ENCODE results near the gene PCDHGA3.
"Not testable (repeated sequence)": the region's sequence is repeated elsewhere in the genome, so short reads cannot be mapped to it uniquely, and the experiment has no call there.

PCDHGA3 gene

DNA sequence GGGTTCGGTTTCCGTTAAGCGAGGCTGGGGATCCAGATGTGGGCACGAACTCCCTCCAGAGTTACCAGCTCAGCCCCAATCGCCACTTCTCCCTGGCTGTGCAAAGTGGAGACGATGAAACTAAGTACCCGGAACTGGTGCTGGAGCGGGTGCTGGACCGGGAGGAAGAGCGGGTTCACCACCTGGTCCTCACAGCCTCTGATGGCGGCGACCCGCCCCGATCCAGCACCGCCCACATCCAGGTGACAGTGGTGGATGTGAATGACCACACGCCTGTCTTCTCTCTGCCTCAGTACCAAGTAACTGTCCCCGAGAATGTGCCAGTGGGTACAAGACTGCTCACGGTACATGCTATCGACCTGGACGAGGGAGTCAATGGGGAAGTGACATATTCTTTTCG, 39.7 kb downstream of the PCDHGA3 start:
- DNase-seq, result no peak

DNA sequence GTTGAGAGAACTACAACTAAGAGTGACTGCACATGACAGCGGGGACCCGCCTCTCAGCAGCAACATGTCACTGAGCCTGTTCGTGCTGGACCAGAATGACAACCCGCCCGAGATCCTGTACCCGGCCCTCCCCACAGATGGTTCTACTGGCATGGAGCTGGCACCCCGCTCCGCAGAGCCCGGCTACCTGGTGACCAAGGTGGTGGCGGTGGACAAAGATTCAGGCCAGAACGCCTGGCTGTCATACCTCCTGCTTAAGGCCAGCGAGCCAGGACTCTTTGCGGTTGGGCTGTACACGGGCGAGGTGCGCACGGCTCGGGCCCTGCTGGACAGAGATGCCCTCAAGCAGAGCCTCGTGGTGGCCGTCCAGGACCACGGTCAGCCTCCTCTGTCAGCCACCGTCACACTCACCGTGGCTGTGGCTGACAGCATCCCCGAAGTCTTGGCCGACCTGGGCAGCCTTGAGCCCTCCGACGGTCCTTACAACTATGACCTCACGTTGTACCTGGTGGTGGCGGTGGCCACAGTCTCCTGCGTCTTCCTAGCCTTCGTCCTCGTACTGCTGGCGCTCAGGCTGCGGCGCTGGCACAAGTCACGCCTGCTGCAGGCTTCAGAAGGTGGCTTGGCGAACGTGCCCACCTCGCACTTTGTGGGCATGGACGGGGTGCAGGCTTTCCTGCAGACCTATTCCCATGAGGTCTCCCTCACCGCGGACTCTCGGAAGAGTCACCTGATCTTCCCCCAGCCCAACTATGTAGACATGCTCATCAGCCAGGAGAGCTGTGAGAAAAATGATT, 41.0 kb downstream of the PCDHGA3 start:
- no peak for DNase-seq

DNA sequence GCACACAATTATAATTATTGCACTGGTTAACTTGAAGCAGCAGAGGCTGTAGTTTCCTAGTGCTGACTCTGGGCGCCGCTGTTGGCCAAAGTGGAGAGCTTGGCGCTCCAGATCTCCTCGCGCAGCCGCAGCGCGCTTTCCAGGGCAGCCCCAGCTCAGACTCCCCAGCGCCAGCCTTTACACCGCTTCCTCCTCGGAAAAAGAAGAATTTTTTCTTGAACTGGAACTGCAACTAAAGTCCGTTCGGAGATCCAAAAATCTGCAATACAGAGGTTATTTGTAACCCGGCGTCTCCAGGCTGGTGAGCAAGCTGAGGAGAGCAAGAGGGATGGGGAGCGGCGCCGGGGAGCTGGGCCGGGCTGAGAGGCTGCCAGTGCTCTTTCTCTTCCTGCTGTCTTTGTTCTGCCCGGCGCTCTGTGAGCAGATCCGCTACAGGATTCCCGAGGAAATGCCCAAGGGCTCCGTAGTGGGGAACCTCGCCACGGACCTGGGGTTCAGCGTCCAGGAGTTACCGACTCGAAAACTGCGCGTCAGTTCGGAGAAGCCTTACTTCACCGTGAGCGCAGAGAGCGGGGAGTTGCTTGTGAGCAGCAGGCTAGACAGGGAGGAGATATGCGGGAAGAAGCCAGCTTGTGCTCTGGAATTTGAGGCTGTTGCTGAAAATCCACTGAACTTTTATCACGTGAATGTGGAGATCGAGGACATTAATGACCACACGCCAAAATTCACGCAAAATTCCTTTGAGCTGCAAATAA, 44.1 kb downstream of the PCDHGA3 start, which contains the start of gene PCDHGB4:
Gene PCDHGB4 (plus strand): TSS at position 142 of the 755 bp plus-strand sequence. CDS start 187 bp downstream, at position 329.
- not testable (repeated sequence) for DNase-seq

DNA sequence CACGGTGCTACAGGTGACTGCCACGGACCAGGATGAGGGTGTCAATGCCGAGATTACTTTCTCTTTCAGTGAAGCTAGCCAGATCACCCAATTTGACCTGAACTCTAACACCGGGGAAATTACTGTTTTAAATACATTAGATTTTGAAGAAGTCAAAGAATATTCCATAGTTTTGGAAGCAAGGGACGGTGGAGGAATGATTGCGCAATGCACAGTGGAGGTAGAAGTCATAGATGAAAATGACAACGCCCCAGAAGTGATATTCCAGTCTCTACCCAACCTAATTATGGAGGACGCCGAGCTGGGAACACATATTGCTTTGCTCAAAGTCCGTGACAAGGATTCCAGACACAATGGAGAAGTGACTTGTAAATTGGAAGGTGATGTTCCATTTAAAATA, 45.0 kb downstream of the PCDHGA3 start:
- DNase-seq, result no peak

DNA sequence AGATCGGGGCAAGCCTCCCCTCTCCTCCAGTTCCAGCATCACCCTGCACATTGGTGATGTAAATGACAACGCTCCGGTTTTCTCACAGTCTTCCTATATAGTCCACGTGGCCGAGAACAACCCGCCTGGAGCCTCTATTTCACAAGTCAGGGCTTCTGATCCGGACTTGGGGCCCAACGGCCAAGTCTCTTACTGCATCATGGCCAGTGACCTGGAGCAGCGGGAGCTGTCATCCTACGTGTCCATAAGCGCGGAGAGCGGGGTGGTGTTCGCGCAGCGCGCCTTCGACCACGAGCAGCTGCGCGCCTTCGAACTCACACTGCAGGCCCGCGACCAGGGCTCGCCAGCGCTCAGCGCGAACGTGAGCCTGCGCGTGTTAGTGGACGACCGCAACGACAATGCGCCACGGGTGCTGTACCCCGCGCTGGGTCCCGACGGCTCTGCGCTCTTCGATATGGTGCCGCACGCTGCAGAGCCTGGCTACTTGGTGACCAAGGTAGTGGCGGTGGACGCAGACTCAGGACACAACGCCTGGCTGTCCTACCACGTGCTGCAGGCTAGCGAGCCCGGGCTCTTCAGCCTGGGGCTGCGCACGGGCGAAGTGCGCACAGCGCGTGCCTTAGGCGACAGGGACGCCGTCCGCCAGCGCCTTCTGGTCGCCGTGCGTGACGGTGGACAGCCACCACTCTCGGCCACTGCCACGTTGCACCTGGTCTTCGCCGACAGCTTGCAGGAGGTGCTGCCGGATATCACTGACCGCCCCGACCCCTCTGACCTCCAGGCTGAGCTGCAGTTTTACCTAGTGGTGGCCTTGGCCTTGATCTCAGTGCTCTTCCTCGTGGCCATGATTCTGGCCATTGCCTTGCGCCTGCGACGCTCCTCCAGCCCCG, 45.8 kb downstream of the PCDHGA3 start:
- DNase-seq, result no peak

DNA sequence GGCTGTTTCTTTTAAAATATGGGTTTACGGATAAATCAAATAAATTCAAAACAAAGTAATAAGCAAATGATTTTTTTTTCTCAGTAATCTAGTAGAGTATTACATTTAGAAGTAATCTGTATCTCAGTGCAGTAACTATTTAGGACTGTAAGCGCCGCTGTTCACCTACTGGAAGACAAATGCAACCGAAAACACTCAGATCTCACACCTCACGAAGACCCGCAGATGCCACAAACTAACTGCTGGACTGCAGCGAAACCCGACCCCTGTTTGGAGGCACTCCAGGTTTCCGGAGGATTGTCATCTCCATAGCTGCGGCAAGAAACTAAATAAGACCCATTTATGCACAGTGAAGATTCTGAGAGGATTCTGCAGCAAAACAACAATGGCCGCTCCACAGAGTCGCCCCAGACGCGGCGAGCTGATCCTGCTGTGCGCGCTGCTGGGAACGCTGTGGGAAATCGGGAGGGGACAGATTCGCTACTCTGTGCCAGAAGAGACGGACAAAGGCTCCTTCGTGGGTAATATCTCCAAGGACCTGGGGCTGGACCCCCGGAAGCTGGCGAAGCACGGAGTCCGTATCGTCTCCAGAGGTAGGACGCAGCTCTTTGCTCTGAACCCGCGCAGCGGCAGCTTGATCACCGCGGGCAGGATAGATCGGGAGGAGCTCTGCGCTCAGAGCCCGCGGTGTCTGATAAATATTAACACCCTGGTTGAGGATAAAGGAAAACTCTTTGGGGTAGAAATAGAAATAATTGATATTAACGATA, 49.0 kb downstream of the PCDHGA3 start, which contains the start of gene PCDHGA8:
Gene PCDHGA8 (plus strand): TSS at position 205 of the 770 bp plus-strand sequence. CDS start 181 bp downstream, at position 386.
- no peak for DNase-seq

DNA sequence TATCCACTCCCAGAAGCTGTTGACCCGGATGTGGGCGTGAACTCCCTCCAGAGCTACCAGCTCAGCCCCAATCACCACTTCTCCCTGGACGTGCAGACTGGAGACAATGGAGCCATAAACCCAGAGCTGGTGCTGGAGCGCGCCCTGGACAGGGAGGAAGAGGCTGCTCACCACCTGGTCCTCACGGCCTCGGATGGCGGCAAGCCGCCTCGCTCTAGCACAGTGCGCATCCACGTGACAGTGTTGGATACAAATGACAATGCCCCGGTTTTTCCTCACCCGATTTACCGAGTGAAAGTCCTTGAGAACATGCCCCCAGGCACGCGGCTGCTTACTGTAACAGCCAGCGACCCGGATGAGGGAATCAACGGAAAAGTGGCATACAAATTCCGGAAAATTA, 49.6 kb downstream of the PCDHGA3 start:
- DNase-seq, result no peak

DNA sequence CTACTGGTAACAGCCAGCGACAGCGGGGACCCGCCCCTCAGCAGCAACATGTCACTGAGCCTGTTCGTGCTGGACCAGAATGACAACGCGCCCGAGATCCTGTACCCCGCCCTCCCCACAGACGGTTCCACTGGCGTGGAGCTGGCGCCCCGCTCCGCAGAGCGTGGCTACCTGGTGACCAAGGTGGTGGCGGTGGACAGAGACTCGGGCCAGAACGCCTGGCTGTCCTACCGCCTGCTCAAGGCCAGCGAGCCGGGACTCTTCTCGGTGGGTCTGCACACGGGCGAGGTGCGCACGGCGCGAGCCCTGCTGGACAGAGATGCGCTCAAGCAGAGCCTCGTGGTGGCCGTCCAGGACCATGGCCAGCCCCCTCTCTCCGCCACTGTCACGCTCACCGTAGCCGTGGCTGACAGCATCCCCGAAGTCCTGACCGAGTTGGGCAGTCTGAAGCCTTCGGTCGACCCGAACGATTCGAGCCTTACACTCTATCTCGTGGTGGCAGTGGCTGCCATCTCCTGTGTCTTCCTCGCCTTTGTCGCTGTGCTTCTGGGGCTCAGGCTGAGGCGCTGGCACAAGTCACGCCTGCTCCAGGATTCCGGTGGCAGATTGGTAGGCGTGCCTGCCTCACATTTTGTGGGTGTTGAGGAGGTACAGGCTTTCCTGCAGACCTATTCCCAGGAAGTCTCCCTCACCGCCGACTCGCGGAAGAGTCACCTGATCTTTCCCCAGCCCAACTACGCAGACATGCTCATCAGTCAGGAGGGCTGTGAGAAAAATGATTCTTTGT, 51.0 kb downstream of the PCDHGA3 start:
- not testable (repeated sequence) for DNase-seq

Data from NCI-H1048 (cell line).